GOT3 (cell line): ENCODE results near the gene DYNC1I1.

Source experiments
- DNase-seq: peaks from one replicate; lab custom pipeline; 2025; ENCODE audit warnings: mixed read lengths; lab: John Stamatoyannopoulos, UW

The DYNC1I1 gene

GRCh38 chr7:96021568-96021967 is 249.2 kb downstream of the DYNC1I1 start:
- DNase-seq: no peak

GRCh38 chr7:96023387-96023786 is 251.0 kb downstream of the DYNC1I1 start:
- no peak for DNase-seq

- no peak for DNase-seq
Measured at GRCh38 chr7:96026010-96026409, 253.7 kb downstream of the DYNC1I1 start.

GRCh38 chr7:96026611-96027010 is 254.3 kb downstream of the DYNC1I1 start:
- DNase-seq: no peak

GRCh38 chr7:96028729-96029128 is 256.4 kb downstream of the DYNC1I1 start:
- DNase-seq: no peak

GRCh38 chr7:96033009-96033598 is 260.8 kb downstream of the DYNC1I1 start:
- no peak for DNase-seq

GRCh38 chr7:96034940-96035727 is 262.8 kb downstream of the DYNC1I1 start:
- DNase-seq: no peak

- no peak for DNase-seq
Measured at GRCh38 chr7:96040250-96040772, 268.0 kb downstream of the DYNC1I1 start.

GRCh38 chr7:96041171-96041570 is 268.8 kb downstream of the DYNC1I1 start:
- DNase-seq: no peak

GRCh38 chr7:96045181-96045580 is 272.8 kb downstream of the DYNC1I1 start:
- no peak for DNase-seq

- no peak for DNase-seq
Measured at GRCh38 chr7:96045919-96046318, 273.6 kb downstream of the DYNC1I1 start.

GRCh38 chr7:96052289-96052688 is 279.9 kb downstream of the DYNC1I1 start:
- no peak for DNase-seq

GRCh38 chr7:96052860-96053470 is 280.6 kb downstream of the DYNC1I1 start:
- DNase-seq: no peak

GRCh38 chr7:96055717-96056116 is 283.4 kb downstream of the DYNC1I1 start:
- DNase-seq: no peak

- DNase-seq: no peak
Measured at GRCh38 chr7:96059075-96059474, 286.7 kb downstream of the DYNC1I1 start.

- no peak for DNase-seq
Measured at GRCh38 chr7:96061009-96061408, 288.7 kb downstream of the DYNC1I1 start.

- no peak for DNase-seq
Measured at GRCh38 chr7:96061844-96062243, 289.5 kb downstream of the DYNC1I1 start.

GRCh38 chr7:96067321-96067720 is 295.0 kb downstream of the DYNC1I1 start:
- no peak for DNase-seq

GRCh38 chr7:96069401-96069800 is 297.0 kb downstream of the DYNC1I1 start:
- DNase-seq: no peak

GRCh38 chr7:96074871-96075270 is 302.5 kb downstream of the DYNC1I1 start:
- no peak for DNase-seq

GRCh38 chr7:96075510-96076349 is 303.4 kb downstream of the DYNC1I1 start:
- no peak for DNase-seq

GRCh38 chr7:96076350-96076707 is 304.0 kb downstream of the DYNC1I1 start:
- no peak for DNase-seq
